ENCODE measurements around the gene INPP5D.

GRCh38 chr2:233168445-233168844 lies 108.3 kb downstream of the INPP5D start:
- TF ChIP-seq, protein P1, sequence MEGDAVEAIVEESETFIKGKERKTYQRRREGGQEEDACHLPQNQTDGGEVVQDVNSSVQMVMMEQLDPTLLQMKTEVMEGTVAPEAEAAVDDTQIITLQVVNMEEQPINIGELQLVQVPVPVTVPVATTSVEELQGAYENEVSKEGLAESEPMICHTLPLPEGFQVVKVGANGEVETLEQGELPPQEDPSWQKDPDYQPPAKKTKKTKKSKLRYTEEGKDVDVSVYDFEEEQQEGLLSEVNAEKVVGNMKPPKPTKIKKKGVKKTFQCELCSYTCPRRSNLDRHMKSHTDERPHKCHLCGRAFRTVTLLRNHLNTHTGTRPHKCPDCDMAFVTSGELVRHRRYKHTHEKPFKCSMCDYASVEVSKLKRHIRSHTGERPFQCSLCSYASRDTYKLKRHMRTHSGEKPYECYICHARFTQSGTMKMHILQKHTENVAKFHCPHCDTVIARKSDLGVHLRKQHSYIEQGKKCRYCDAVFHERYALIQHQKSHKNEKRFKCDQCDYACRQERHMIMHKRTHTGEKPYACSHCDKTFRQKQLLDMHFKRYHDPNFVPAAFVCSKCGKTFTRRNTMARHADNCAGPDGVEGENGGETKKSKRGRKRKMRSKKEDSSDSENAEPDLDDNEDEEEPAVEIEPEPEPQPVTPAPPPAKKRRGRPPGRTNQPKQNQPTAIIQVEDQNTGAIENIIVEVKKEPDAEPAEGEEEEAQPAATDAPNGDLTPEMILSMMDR (IDR thresholded peaks at IDR 0.05; ENCODE audit: extremely low read depth in 1 of 2, insufficient read depth in 1 of 2, low read depth in 1 of 2, low read length in 2 of 2), result no peak
- TF ChIP-seq MYC (IDR thresholded peaks at IDR 0.05; ENCODE audit: low read depth, low read length), result no peak
- TF ChIP-seq EZH2 (IDR thresholded peaks at IDR 0.05; ENCODE audit: borderline replicate concordance, low read depth, low read length, severe bottlenecking), result no peak
- no peak for TF ChIP-seq FOS (IDR thresholded peaks at IDR 0.05; ENCODE audit: borderline replicate concordance, insufficient read depth, low read length)
- TF ChIP-seq POLR2AphosphoS5 (IDR thresholded peaks at IDR 0.05; ENCODE audit: insufficient read depth, low read depth, low read length), result no peak

All from endothelial cell of umbilical vein (primary cell).